HUES48 (cell line): ENCODE results near the gene PIKFYVE.

Experiments
- H3K27ac ChIP-seq: one replicate; pipeline ENCODE4 v1.7.0; 2013; ENCODE audit warnings: low read depth, low read length, inconsistent platforms
- H3K27me3 ChIP-seq: 2 replicates; pipeline ENCODE4 v1.6.1; 2013; ENCODE audit warnings: mild to moderate bottlenecking, low read length; ENCODE audit not compliant: control insufficient read depth, insufficient read depth
- H3K36me3 ChIP-seq: 2 replicates; pipeline ENCODE4 v1.6.1; 2013; ENCODE audit warnings: low read length; ENCODE audit not compliant: control insufficient read depth, insufficient read depth
- H3K4me1 ChIP-seq: 2 replicates; pipeline ENCODE4 v1.6.1; 2013; ENCODE audit warnings: mild to moderate bottlenecking, low read length; ENCODE audit not compliant: control insufficient read depth, insufficient read depth
- H3K4me3 ChIP-seq: 2 replicates; pipeline ENCODE4 v1.5.1; 2013; ENCODE audit warnings: mild to moderate bottlenecking, low read depth, low read length
- H3K9ac ChIP-seq: 2 replicates; pipeline ENCODE4 v1.6.1; 2013; ENCODE audit warnings: mild to moderate bottlenecking, low read depth, low read length, moderate library complexity
- H3K9me3 ChIP-seq: 2 replicates; pipeline ENCODE4 v1.6.1; 2013; ENCODE audit warnings: low read length; ENCODE audit not compliant: control insufficient read depth, insufficient read depth

Gene PIKFYVE

GRCh38 chr2:208304157-208304556 is 38.1 kb downstream of the PIKFYVE start:
- Histone ChIP-seq H3K4me3 (no peak overlapping the region), H3K4me1 (no peaks in the 10 kb centered on the region), H3K36me3 (peaks cover 72% of the 10 kb centered on the region)

GRCh38 chr2:208304695-208305094 is 38.6 kb downstream of the PIKFYVE start:
- Histone ChIP-seq H3K4me3 (no peak overlapping the region), H3K9ac (no peak overlapping the region), H3K36me3 (peaks cover 73% of the 10 kb centered on the region), H3K27ac (no peak overlapping the region), H3K9me3 (no peaks in the 10 kb centered on the region), H3K27me3 (no peaks in the 10 kb centered on the region), H3K4me1 (no peaks in the 10 kb centered on the region)

More at GRCh38 chr2:208304157-208304556, 38.1 kb downstream of the PIKFYVE start:
- H3K27ac ChIP-seq = no peak overlapping the region
- H3K9me3 ChIP-seq = no peaks in the 10 kb centered on the region
- no peak overlapping the region for H3K9ac ChIP-seq
- H3K27me3 ChIP-seq = no peaks in the 10 kb centered on the region

- Histone ChIP-seq H3K27me3 (no peaks in the 10 kb centered on the region), H3K4me3 (no peak overlapping the region), H3K36me3 (peaks cover 61% of the 10 kb centered on the region), H3K27ac (no peak overlapping the region), H3K9ac (no peak overlapping the region), H3K4me1 (no peaks in the 10 kb centered on the region), H3K9me3 (no peaks in the 10 kb centered on the region)
Observed at GRCh38 chr2:208306291-208306690, 40.2 kb downstream of the PIKFYVE start.

- H3K4me3 ChIP-seq = no peak overlapping the region
- H3K27ac ChIP-seq = no peak overlapping the region
- H3K27me3 ChIP-seq = no peaks in the 10 kb centered on the region
- no peaks in the 10 kb centered on the region for H3K4me1 ChIP-seq
- H3K9me3 ChIP-seq = no peaks in the 10 kb centered on the region
- H3K9ac ChIP-seq = no peak overlapping the region
- H3K36me3 ChIP-seq = peaks cover 47% of the 10 kb centered on the region
Observed at GRCh38 chr2:208311321-208311720, 45.3 kb downstream of the PIKFYVE start.

- no peak overlapping the region for H3K27ac ChIP-seq
- H3K4me1 ChIP-seq = no peaks in the 10 kb centered on the region
- H3K36me3 ChIP-seq = peaks cover 46% of the 10 kb centered on the region
- no peaks in the 10 kb centered on the region for H3K9me3 ChIP-seq
- H3K27me3 ChIP-seq = no peaks in the 10 kb centered on the region
- no peak overlapping the region for H3K4me3 ChIP-seq
- H3K9ac ChIP-seq = no peak overlapping the region
Observed at GRCh38 chr2:208311954-208312353, 45.9 kb downstream of the PIKFYVE start.

- H3K4me1 ChIP-seq = no peaks in the 10 kb centered on the region
- no peak overlapping the region for H3K9ac ChIP-seq
- no peak overlapping the region for H3K4me3 ChIP-seq
- no peaks in the 10 kb centered on the region for H3K27me3 ChIP-seq
- H3K9me3 ChIP-seq = no peaks in the 10 kb centered on the region
- H3K36me3 ChIP-seq = peaks cover 69% of the 10 kb centered on the region
- no peak overlapping the region for H3K27ac ChIP-seq
Observed at GRCh38 chr2:208315081-208315788, 49.2 kb downstream of the PIKFYVE start.

- Histone ChIP-seq H3K36me3 (peaks cover 66% of the 10 kb centered on the region), H3K27ac (no peak overlapping the region), H3K27me3 (no peaks in the 10 kb centered on the region), H3K9me3 (no peaks in the 10 kb centered on the region), H3K4me1 (no peaks in the 10 kb centered on the region), H3K4me3 (no peak overlapping the region), H3K9ac (no peak overlapping the region)
Observed at GRCh38 chr2:208318127-208318526, 52.1 kb downstream of the PIKFYVE start.

- no peak overlapping the region for H3K4me3 ChIP-seq
- H3K27me3 ChIP-seq = no peaks in the 10 kb centered on the region
- peaks cover 65% of the 10 kb centered on the region for H3K36me3 ChIP-seq
- H3K27ac ChIP-seq = no peak overlapping the region
- no peaks in the 10 kb centered on the region for H3K4me1 ChIP-seq
- no peak overlapping the region for H3K9ac ChIP-seq
- H3K9me3 ChIP-seq = no peaks in the 10 kb centered on the region
Observed at GRCh38 chr2:208319391-208319790, 53.3 kb downstream of the PIKFYVE start.

- no peak overlapping the region for H3K4me3 ChIP-seq
- H3K36me3 ChIP-seq = peaks cover 65% of the 10 kb centered on the region
- H3K9ac ChIP-seq = no peak overlapping the region
- no peaks in the 10 kb centered on the region for H3K9me3 ChIP-seq
- no peaks in the 10 kb centered on the region for H3K4me1 ChIP-seq
- H3K27ac ChIP-seq = no peak overlapping the region
- no peaks in the 10 kb centered on the region for H3K27me3 ChIP-seq
Observed at GRCh38 chr2:208320686-208321085, 54.6 kb downstream of the PIKFYVE start.

GRCh38 chr2:208326016-208326415 is 60.0 kb downstream of the PIKFYVE start:
- H3K4me3 ChIP-seq = no peak overlapping the region
- H3K27me3 ChIP-seq = no peaks in the 10 kb centered on the region
- H3K9ac ChIP-seq = no peak overlapping the region
- H3K4me1 ChIP-seq = no peaks in the 10 kb centered on the region
- no peaks in the 10 kb centered on the region for H3K9me3 ChIP-seq
- H3K27ac ChIP-seq = no peak overlapping the region
- H3K36me3 ChIP-seq = peaks cover 80% of the 10 kb centered on the region

GRCh38 chr2:208329485-208329884 is 63.4 kb downstream of the PIKFYVE start:
- Histone ChIP-seq H3K27ac (no peak overlapping the region), H3K9me3 (no peaks in the 10 kb centered on the region), H3K4me3 (no peak overlapping the region), H3K27me3 (no peaks in the 10 kb centered on the region), H3K4me1 (no peaks in the 10 kb centered on the region), H3K36me3 (peaks cover 96% of the 10 kb centered on the region), H3K9ac (no peak overlapping the region)
